GM12872 (cell line): Measurements from ENCODE around the gene BOK.

Source experiments
- CTCF ChIP-seq: IDR thresholded peaks from 3 replicates; pipeline ENCODE4 v1.5.1; 2011; ENCODE audit warnings: low read depth, mild to moderate bottlenecking, low read length, moderate library complexity; ENCODE audit not compliant: insufficient read depth

The BOK gene

GRCh38 chr2:241547781-241548450 lies 10.6 kb upstream of the BOK start:
- TF ChIP-seq CTCF: no peak

- no peak for TF ChIP-seq CTCF
These were observed 10.1 kb upstream of the BOK start for GRCh38 chr2:241548451-241548835.

- TF ChIP-seq CTCF: no peak
These were observed 7.6 kb upstream of the BOK start for GRCh38 chr2:241550616-241551580.

GRCh38 chr2:241551599-241551997 lies 6.9 kb upstream of the BOK start:
- TF ChIP-seq CTCF: no peak

GRCh38 chr2:241551998-241552737 lies 6.4 kb upstream of the BOK start:
- no peak for TF ChIP-seq CTCF

GRCh38 chr2:241553512-241553830 lies 5.1 kb upstream of the BOK start:
- no peak for TF ChIP-seq CTCF

- no peak for TF ChIP-seq CTCF
These were observed 4.6 kb upstream of the BOK start for GRCh38 chr2:241553981-241554380.
